Upper lobe of left lung (tissue), 4 donors: ENCODE measurements around the gene ABT1.

Source experiments
- CTCF ChIP-seq, 6 experiments: fragments of 450-650 bp in 4 of 6; fragments of 200-600 bp in 2 of 6; sonication (generic) in 2 of 6; IDR thresholded peaks; one replicate each; pipeline ENCODE4 v1.5.1; 2016 to 2019; ENCODE audit warnings: antibody characterized with exemption in 6 of 6
- POLR2A ChIP-seq, 4 donors: fragments of 450-650 bp; IDR thresholded peaks; one replicate each; pipeline ENCODE4 v1.5.1; 2016 to 2017; ENCODE audit warnings: antibody characterized with exemption in 4 of 4, mild to moderate bottlenecking in 2 of 4
- POLR2AphosphoS5 ChIP-seq, 2 donors: sonication (generic); formaldehyde crosslinking; IDR thresholded peaks; one replicate each; pipeline ENCODE4 v1.5.1; 2017; ENCODE audit warnings: antibody characterized with exemption in 2 of 2

GRCh38 chr6:26554697-26555504, 41.9 kb upstream of the ABT1 start:
- no peak for TF ChIP-seq POLR2AphosphoS5 (IDR thresholded peaks at IDR 0.05)
- no peak for TF ChIP-seq CTCF (IDR thresholded peaks at IDR 0.05)
- no peak for TF ChIP-seq POLR2A (IDR thresholded peaks at IDR 0.05)
